NCI-H128 (cell line): ENCODE results near the gene MNX1.

Experiments used
- DNase-seq: peaks from one replicate; lab custom pipeline; 2025; ENCODE audit not compliant: unreplicated experiment; lab: John Stamatoyannopoulos, UW

MNX1 gene

GRCh38 chr7:157003756-157004520 lies 6.5 kb downstream of the MNX1 start:
- no peak for DNase-seq

GRCh38 chr7:157003445-157003755 lies 7.1 kb downstream of the MNX1 start:
- DNase-seq = no peak

- DNase-seq = no peak
These were observed 7.5 kb downstream of the MNX1 start for GRCh38 chr7:157002819-157003421.

- no peak for DNase-seq
These were observed 8.3 kb downstream of the MNX1 start for GRCh38 chr7:157001920-157002818.

- DNase-seq = no peak
These were observed 9.5 kb downstream of the MNX1 start for GRCh38 chr7:157000741-157001653.

- no peak for DNase-seq
These were observed 10.3 kb downstream of the MNX1 start for GRCh38 chr7:156999958-157000726.

- no peak for DNase-seq
These were observed 11.2 kb downstream of the MNX1 start for GRCh38 chr7:156998988-156999957.

- no peak for DNase-seq
These were observed 16.0 kb downstream of the MNX1 start for GRCh38 chr7:156994417-156994816.

- DNase-seq = no peak
These were observed 16.6 kb downstream of the MNX1 start for GRCh38 chr7:156993925-156994235.

GRCh38 chr7:156993021-156993924 lies 17.2 kb downstream of the MNX1 start:
- DNase-seq = no peak

- no peak for DNase-seq
These were observed 20.5 kb downstream of the MNX1 start for GRCh38 chr7:156989766-156990535.

GRCh38 chr7:156988343-156989185 lies 21.9 kb downstream of the MNX1 start:
- DNase-seq = no peak

GRCh38 chr7:156986378-156986777 lies 24.1 kb downstream of the MNX1 start:
- DNase-seq = no peak

- no peak for DNase-seq
These were observed 25.1 kb downstream of the MNX1 start for GRCh38 chr7:156985101-156985992.

- DNase-seq = no peak
These were observed 26.1 kb downstream of the MNX1 start for GRCh38 chr7:156984174-156984891.
